NCI-H1092 (cell line): Measurements from ENCODE around the gene RAB17.
"Not testable (repeated sequence)": the region's sequence is repeated elsewhere in the genome, so short reads cannot be mapped to it uniquely, and the experiment has no call there.

Source experiments
- DNase-seq: peaks from one replicate; lab custom pipeline; 2025; lab: John Stamatoyannopoulos, UW

The RAB17 gene

GRCh38 chr2:237624565-237624964, 34.0 kb upstream of the RAB17 start:
- DNase-seq = no peak

- DNase-seq = no peak
These were observed 33.2 kb upstream of the RAB17 start for GRCh38 chr2:237623428-237624403.

- no peak for DNase-seq
These were observed 27.9 kb upstream of the RAB17 start for GRCh38 chr2:237618449-237618848.

GRCh38 chr2:237617587-237617982, 27.1 kb upstream of the RAB17 start:
- DNase-seq = no peak

- no peak for DNase-seq
These were observed 26.4 kb upstream of the RAB17 start for GRCh38 chr2:237616734-237617586.

- DNase-seq = no peak
These were observed 25.8 kb upstream of the RAB17 start for GRCh38 chr2:237616373-237616733.

GRCh38 chr2:237615631-237616249, 25.2 kb upstream of the RAB17 start:
- DNase-seq = no peak

GRCh38 chr2:237614151-237614720, 23.7 kb upstream of the RAB17 start:
- no peak for DNase-seq

GRCh38 chr2:237613679-237614078, 23.1 kb upstream of the RAB17 start:
- no peak for DNase-seq

- no peak for DNase-seq
These were observed 22.2 kb upstream of the RAB17 start for GRCh38 chr2:237612527-237613357.

GRCh38 chr2:237606522-237606921, 16.0 kb upstream of the RAB17 start:
- DNase-seq = not testable (repeated sequence)

GRCh38 chr2:237604960-237605359, 14.4 kb upstream of the RAB17 start:
- no peak for DNase-seq

- no peak for DNase-seq
These were observed 13.9 kb upstream of the RAB17 start for GRCh38 chr2:237604391-237604790.

GRCh38 chr2:237603718-237604362, 13.3 kb upstream of the RAB17 start:
- DNase-seq = no peak

- DNase-seq = no peak
These were observed 12.6 kb upstream of the RAB17 start for GRCh38 chr2:237603049-237603717.

GRCh38 chr2:237602409-237602808, 11.9 kb upstream of the RAB17 start:
- no peak for DNase-seq

- DNase-seq = no peak
These were observed 11.1 kb upstream of the RAB17 start for GRCh38 chr2:237601453-237602116.

- DNase-seq = no peak
These were observed 9.8 kb upstream of the RAB17 start for GRCh38 chr2:237600205-237600846.
